GM21529 (cell line): ENCODE data around the gene KCNK17.
"Not testable (repeated sequence)": the region's sequence is repeated elsewhere in the genome, so short reads cannot be mapped to it uniquely, and the experiment has no call there.

Experiments
- ATAC-seq: cut with Tn5 transposase; IDR thresholded peaks from one replicate; pipeline ENCODE4 v1.9.1; 2021; ENCODE audit not compliant: unreplicated experiment

The KCNK17 gene

DNA sequence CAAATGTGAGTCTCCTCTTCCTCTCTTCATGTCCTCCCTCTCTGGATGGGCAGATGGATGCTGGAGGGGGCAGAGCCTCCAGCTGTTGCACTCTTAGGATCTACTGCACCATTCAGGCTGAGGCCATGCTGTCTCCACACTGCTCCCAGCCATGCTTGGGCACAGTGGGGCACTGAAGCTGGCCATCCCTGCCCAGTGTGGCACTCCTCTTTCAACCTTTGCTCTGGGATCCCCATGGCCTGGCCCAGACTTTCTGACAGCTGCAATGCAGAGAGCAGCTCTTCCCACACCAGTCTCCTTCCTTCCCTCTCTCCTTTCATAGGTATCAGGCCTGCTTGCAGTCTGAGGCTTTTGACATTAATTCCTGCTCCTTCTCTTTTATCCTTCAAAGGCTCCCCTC, 9.3 kb downstream of the KCNK17 start:
- no peak for ATAC-seq

DNA sequence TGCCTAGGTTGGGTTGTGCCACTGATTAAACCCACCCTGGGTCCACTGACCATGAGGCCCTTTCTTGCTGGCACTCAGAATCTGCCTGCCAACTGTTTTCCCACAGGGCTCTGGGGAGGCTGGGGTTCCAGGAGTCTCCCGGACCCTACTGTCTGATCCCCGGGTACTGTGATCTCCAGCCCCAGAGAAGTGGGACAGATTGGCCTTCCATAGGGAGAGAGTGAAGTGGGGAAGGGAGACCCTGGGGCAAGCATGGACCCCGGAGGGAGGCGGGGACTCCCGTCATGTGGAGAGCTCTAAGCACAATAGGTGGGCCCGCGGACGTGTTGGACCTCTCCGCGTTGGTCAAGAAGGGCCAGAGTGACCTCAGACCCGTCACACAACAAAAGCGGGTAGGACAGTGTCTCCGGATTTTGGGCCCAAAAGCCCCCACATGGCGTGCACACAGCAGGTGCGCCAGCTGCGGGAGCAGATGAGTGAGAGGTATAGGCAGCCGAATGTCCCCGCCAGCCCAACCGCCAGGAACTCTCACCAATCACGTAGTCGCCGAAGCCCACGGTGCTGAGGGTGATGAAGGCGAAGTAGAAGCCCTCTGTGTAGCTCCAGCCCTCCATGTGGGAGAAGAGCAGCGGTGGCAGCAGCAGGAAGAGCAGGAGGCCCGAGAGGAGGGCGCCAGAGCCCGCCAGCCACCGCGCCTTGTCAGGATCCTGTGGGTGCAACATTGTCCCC, 10.6 kb downstream of the KCNK17 start:
- no peak for ATAC-seq

DNA sequence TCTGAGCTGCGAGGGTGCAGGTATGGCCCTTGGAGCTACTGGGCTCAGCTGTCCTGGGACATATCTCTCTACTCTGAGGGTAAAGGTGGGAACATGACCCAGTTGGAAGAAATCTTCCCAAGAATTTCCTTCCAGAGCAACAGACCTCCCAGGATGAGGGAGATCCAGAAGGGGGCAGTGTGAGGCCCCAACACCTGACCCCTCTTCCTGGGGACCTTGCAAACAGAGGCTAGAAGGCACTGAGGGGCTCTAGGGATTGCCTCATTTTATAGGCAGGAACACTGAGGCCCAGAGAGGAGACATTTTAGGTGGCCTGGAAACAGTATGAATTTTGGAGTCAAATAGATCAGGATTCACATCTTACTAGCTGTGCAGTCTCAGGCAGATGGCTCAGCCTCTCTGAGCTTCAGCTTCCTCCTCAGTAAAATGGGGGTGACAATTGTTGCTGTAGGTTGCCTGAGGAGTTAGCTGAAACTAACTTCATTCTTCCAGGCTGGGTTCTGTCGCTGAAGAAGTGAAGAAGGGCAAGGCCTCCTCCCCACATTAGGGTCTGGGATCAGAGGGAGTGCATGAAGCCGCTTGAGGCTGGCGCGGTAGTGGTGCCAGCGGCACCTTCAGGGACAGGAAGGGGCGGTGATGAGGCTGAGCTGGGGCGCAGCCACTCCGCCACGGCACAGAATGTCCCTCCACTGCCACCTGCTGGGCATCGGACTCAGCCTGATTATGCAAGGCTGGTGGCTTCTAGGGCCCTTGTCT, 11.4 kb downstream of the KCNK17 start:
- peak; percentile 87 for ATAC-seq

DNA sequence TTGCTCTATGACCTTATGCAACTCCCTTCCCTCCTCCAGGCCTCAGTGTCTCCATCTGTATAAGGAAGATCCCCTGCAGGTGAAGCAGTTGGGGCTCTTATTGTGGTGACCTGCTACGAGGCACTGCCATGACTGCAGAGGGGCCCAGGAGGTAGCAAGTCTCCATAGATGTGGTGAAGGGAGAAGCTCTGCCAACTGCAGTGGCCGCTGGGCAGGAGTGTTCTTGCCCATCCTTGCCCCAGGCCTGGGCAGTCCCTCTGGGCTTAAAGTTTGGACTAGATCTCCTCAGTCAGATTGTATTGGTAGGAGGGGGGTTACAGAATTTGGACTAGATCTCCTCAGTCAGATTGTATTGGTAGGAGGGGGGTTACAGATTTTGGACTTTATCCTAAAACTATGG, 12.2 kb downstream of the KCNK17 start:
- no peak for ATAC-seq

DNA sequence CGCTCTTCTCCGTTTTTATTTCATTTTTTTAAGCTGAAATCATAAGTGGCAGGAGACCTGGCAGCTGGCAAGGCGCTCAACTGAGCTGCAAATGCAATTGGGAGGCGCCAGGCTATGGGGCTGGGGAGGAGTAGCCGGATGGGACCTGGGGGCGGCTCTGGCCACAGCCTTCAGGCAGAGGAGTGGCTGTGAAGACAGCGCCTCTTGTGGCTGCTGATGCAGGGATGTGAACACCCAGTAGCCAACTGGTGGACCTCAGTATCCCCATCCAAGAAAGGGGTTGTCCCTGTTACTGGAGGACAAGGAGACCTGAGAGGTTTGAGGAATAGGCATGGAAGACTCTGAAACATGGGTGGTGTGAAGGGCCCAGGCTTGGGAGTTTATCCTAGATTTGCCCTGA, 12.6 kb downstream of the KCNK17 start:
- ATAC-seq: no peak

DNA sequence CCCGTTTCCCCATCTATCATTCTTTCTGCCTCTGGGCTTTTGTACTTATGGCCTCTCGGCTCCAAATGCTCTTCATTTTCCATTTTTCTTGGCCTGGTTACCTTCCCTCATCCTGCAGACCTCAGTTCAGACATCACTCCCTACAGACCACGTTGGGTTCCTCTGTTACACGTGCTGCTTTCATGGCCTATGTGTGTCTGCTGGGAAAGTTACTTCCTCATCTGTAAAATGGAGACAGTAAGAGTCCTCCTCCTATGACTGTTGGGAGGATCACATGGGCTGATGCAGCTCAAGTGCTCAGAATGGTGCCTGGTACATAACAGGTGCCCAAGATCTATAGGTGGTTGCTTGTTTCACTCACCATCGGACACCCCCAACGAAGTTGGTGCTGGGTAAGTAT, 13.5 kb downstream of the KCNK17 start:
- no peak for ATAC-seq

DNA sequence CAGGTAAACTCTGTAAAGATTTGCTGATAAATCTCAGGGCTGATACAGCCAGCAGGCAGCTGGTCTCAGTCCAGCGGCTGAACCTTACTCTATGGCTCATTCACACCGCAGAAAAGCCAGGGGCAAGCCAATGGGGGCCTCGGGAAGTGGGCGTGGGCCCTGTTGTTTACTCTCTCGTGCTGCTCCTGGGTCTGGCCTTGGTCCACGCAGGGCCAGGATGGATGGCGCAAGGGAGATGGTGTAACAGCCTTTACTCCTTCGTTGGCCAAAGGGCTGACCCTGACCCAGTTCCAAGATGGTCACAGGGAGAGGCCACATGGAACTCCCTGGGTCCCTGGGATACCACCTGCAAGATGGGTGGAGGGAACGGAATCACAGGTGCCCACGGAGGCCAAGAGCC, 16.2 kb downstream of the KCNK17 start:
- ATAC-seq: no peak

DNA sequence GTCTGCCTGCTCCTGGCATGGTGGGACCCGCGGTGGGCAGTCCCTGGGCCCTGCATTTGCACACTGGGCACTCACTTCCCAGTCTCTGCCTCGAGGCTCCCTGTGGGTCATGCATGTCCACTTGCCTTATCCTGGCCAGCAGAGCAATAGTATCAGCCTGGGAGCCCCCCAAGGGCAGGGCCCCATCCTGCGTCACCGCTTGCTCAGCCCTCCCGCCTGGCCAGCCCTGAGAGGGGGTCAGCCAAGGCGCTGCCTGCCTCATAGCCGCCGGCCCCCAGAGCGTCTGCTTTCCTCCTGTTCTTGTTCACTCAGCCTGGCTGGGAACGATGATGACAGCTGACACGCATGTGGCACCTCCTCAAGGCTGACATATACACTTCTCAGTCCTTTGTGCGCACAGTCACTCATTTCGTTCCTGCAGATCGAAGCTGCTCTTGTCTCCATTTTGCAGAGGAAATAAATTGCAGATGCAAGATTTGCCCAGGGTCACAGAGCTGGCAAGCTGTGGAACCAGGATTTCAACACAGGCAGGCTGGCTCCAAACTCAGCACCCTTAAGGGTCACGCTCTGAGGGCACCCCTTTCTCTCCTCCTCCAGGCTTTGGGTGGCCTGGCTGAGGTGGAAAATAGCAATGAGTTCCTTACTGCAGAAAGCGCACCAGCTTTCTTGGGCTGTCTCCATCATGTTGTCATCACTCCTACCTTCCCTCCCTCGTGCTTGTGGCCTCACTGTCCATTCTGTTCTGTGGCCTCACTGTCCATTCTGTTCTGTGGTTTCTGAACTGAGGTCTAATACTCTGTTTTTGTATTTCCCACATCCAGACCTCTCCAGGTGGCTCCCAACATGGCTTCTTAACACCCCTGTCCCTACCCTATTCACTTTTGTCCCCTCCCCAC, 17.2 kb downstream of the KCNK17 start:
- no peak for ATAC-seq

DNA sequence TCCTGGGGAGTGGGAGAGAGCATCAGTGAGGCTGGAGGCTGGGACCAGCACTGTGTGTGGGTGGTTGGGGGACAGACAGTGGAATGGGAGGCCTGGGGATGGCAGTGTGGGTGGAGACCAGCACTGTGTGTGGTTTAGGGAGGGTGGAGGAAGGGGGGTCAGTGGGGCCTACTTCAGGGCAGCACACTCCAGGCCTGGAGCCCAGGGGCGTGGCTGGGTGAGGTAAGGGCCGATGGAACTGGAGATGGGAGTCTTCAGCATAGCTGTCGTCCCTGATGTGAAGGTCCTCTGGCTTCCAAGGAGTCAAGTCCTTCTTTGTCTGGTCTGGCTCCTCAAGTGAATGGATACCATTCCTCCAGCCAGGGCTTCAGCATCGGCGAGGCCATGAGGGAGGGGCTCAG, 18.6 kb downstream of the KCNK17 start:
- ATAC-seq: no peak

DNA sequence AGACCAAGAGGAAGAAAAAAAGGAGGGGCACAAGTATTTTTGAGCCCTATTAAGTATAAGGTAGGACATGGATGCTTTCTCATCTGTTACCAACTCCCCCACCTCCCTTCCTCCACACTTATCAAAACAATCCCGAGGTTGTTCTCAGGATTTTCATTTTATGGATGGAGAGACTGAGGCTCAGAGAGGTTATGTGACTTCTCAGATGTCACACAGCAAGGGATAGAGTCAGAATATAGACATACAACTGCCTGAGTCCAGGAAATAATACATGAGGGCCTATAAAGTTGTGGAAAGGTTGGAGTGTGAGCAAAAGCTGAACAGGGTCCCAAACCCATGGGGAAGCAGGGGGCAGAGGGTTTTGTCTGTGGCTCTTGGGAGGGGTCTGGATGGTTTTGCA, 19.3 kb downstream of the KCNK17 start:
- no peak for ATAC-seq

DNA sequence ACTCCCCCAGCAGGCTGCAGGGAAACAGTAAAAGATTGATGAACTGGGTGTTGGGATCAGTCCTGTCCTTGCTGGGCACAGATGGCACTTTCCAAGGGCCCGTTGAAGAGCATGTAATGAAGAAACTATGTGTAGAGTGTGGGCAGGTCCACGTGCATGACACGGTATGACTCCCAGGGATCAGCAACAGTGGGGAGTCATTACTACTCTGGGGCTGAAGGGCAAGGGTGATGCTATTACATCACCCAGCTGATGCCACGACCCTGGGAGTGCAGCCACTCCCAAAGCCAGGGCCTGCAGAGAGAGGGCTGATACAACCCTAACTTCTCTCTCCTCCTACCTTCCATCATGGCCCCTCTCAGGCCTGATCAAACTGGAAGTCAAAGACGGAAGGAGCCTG, 20.1 kb downstream of the KCNK17 start:
- no peak for ATAC-seq

DNA sequence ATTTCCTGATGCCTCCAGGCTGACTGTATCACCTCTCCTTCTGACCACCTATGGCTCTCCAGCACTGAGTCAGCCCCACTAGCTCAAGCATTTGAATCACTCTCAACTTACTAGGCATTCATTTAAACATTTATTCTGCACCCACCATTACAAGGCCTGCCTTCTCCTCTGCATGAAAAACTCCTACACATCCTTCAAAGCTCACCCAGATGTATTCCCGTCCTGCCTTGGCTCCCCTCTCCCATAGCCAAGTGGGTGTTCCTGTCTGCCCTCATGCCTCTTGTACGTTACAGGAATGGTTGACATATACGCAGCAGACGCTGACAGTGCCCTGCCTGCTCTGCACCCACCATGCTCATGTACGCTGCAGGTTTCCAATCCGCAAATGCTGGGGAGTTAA, 21.6 kb downstream of the KCNK17 start:
- no peak for ATAC-seq

DNA sequence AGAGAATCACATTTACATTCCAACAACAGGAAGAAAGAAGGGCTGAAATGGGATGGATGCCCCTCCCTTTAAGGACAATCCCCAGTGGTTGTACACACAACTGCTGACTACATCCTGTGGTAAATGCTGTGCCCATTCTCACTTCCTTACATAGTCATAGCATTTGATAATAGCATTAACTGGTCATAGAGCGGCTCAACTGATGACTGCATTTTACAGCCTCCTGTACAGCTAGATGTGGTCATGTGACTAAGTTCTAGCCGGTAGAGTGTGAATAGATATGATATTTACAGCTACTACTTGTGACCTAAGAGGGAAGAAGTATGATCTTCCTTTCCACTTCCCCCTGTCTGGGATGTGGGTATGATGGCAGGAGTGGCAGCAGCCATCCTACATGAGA, 24.7 kb downstream of the KCNK17 start:
- ATAC-seq: no peak

DNA sequence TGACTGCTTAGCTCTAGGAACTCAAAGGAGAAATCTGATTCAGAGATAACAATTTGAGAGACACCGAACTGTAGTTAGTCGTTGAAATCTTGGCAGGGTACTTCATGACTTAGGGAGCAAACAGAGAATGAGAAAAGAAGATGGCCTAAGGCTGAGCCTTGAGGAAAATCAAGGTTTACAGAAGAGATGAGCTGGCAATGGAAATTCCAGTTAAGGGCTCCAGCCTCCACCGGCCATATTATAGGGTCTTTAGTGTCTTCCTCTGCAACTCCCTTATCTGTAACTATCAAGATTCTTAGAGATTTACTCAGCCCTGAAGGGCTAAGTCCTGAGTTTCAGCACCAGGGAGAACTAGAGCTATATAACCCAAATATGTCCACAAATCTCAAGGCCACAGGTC, 26.6 kb downstream of the KCNK17 start:
- ATAC-seq: no peak

DNA sequence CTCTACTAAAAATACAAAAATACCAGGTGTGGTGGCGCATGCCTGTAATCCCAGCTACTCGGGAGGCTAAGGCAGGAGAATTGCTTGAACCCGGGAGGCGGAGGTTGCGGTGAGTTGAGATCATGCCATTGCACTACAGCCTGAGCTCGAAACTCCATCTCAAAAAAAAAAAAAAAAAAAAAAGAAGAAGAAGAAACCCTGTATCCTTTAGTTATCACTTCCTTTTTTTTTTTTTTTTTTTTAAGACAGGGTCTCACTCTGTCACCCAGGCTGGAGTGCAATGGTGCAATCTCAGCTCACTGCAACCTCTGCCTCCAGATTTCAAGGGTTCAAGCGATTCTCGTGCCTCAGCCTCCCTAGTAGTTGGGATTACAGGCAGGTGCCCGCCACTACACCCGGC, 27.6 kb downstream of the KCNK17 start:
- not testable (repeated sequence) for ATAC-seq

DNA sequence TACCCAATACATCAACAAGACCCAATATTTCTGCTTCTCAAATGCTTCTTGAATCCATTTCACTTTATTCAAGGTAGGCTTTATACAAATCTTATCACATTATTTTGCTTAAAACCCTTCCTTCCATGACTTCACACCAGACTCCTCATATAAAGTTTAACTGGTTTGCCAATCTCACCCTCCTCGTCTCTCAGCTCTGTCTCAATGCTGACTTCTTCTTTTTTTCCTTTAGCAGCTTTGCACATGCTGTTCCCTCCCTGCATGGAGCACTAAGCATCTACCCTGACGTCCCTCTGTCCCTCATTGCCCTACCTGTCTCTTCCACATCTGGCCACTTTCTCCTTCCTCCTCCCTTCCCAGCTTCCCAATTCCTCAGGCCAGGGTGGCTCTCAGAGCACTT, 31.4 kb downstream of the KCNK17 start:
- ATAC-seq: no peak

DNA sequence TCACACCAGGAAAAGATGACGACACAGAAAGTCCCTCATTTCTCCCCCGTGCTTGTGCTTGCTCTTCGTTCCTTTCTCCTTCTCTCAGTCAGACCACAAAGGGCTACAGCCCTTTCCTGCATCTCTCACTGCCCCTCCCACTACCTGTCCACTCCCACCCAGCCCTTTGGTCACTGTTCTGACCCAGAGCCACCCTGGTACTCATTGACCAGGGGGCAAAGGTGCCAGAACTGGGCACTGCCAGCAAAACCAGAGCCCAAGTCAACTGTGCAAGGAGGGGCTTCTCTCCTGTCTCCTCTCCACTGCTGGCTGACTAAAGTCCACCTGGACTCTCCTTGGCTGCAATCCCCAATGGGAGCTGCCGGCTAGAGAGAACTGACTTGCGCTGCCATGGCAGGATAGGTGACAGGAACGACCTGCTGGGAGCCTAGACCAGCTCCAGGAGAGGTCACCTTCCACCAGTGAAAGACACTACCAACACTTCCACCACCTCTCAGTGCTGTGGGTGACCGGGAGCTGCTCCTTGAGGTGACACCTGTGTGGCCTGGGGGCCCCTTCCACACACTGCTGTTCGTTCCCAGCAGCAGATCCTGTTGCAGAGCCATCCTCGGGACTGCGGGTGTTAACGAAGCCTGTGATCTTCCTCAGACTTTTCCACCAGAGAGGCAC, 32.8 kb downstream of the KCNK17 start:
- ATAC-seq: no peak

DNA sequence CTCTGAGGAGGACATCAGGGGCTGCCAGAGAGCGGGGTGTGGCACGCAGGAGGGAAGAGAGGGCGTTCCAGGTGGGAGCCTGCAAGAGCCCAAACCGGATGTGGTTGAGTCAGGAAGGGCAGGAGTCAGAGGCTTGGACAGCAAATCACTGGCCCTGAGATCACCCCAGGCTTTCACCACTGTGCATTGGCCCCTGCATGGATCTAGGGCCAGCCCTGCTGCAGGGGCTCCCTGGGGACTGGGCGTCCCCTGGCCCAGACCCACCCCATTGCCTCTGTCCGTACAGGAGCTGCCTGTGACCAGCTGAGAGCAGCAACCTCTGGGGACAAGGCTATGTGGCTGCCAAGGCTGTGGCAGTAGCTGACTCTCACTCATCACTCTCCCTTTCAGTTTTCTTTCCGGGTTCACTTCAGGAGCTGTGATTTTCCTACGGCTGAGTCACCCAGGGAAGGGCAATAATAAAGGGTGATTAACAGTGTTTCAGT, 33.9 kb downstream of the KCNK17 start:
- ATAC-seq: no peak

DNA sequence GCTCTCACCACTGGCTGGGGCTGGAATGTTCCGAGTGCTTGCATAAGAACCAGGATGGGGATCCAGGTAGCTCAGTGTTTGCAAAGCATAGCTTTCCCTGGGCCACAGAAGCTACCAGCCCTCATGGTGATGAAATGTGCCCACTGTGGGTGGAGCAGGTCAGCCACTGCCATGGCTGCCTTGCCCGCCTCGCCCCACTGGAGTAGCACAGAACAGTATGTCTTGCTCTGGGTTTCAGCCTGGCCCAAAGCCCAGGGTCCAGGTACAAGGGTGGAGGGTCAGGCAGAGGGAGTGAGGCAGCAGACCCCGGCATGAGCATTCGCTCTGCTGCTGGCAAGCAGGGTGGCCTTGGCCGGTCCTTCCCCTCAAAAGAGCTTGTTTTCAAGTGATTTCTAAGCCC, 34.7 kb downstream of the KCNK17 start:
- no peak for ATAC-seq

DNA sequence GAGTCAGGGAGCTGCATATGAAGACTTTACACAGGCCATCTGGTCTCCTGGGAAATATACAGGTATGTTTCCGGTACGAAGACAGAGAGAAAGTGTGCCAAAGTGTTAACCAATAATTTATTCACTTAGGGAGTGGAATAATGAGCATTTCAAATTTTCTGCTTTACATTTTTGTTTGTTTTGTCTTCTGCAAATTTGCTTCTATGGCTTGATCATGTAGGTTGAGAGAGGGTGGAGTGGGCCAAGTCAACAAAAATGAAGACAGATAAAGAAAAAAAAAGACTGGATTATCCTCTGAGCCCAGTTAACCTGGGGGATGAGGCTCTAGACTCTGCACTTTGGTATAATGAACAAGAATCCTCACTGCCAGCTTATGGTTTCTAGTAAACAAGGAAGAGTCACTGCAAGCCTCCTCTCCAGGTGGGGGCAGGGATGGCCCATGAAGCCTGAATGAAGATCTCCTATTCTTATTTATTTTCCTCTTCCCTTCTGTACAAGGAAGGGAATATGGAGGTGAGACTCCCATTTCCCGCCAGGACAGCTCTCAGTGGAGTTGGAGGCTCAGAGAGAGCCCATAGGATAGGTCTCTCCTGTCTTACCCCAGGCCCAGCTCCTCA, 37.7 kb downstream of the KCNK17 start:
- ATAC-seq: no peak

DNA sequence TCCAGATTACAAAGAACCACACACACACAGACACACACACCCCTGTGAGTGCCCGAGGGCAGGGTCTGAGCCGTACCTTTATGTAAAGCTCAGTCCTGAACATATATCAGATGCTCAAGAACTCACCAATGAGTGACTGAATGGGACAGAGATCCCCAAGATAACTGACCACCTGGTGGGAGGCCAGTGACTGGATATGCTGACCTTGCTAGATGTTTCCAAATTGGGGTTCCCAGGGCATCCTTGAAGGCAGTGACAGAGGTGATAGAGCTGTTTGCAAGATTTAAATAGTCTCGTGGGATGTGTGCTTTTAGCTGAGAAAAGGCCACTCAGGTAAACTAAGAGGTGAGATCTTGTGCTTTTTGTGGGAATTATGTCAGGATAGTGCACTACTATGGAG, 39.3 kb downstream of the KCNK17 start:
- no peak for ATAC-seq
